Fibroblast of pulmonary artery (primary cell): ENCODE measurements around the gene TBCD.

ENCODE experiments used
- DNase-seq: peaks from one replicate; pipeline ENCODE4 v3.0.0-alpha.2; 2010; ENCODE audit warnings: low read depth
- H3K4me3 ChIP-seq: replicated peaks from 2 replicates; pipeline ENCODE4 v1.5.1; 2011; ENCODE audit warnings: low read depth, mild to moderate bottlenecking, control low read depth, low read length, moderate library complexity
- TF ChIP-seq, protein P1 (sequence below): IDR thresholded peaks from 2 replicates; pipeline ENCODE4 v1.5.1; 2011; ENCODE audit warnings: mild to moderate bottlenecking, control low read depth, low read length, inconsistent platforms; ENCODE audit errors: missing control alignments

Gene TBCD

GRCh38 chr17:82881900-82882714 is 130.2 kb downstream of the TBCD start:
- TF ChIP-seq, protein P1, sequence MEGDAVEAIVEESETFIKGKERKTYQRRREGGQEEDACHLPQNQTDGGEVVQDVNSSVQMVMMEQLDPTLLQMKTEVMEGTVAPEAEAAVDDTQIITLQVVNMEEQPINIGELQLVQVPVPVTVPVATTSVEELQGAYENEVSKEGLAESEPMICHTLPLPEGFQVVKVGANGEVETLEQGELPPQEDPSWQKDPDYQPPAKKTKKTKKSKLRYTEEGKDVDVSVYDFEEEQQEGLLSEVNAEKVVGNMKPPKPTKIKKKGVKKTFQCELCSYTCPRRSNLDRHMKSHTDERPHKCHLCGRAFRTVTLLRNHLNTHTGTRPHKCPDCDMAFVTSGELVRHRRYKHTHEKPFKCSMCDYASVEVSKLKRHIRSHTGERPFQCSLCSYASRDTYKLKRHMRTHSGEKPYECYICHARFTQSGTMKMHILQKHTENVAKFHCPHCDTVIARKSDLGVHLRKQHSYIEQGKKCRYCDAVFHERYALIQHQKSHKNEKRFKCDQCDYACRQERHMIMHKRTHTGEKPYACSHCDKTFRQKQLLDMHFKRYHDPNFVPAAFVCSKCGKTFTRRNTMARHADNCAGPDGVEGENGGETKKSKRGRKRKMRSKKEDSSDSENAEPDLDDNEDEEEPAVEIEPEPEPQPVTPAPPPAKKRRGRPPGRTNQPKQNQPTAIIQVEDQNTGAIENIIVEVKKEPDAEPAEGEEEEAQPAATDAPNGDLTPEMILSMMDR = no peak
- H3K4me3 ChIP-seq = no peak overlapping the region
- no peak for DNase-seq

DNA sequence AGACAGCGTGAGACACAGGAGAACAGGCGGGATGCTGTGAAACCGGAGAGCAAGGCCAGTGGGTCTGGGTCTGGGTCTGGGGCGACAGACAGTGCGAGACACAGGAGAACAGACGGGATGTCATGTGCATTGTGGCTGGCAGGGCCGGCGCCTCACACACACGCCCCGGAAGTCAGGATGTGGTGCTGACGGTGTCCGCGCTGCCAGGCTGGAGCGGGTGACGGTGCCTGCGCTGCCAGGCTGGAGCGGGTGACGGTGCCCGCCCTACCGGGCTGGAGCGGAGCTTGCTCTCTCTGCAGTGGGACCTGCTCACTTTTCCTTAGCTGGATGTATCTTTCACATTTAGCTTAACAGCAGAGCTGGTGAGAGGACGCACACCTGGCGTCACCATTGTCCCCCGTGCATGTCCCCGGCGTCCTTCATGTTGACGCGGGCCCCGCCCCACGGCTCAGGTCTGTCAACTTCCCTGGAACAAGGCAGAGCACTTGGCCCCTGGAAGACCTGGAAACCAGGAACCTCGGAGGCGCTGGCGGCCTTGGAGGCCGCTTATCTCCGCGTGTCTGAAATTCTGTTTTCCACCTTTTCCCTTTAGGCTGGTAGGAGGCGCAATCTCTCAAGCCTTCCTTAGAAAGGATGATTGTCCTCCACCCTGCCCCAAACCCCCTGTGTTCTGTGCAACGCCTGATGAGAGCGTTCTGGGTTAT is 131.0 kb downstream of the TBCD start:
- DNase-seq = no peak
- TF ChIP-seq, protein P1 = no peak
- no peak overlapping the region for H3K4me3 ChIP-seq

DNA sequence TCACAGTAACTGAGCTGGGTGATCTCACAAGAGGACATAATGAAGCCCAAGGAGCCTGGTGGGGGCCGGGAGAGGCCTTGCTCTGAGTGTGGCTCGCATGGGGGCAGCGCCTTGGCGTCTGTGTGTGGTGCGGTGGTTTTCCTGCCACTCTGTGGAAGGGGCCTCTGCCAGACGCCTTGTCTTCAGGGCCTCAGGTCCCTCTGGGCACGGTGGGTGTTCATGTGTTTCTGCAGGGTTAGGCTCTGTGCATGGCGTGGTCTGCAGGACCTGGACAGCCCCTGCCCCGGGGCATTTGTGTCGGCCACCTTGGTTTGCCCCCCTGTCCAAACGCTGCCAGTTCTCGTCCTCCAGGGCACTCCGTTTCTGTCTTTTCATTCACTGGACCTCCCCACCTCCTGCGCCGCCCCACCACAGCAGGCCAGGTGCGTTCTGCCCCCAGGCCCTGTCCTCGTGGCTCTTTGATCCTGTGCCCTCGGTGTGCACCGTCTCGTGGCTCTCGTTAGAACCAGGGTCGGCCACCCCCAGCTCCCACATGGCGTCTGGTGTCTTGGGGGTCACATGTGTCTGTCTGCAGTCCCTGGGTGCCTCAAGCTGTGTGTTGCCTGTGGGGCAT is 131.7 kb downstream of the TBCD start:
- no peak overlapping the region for H3K4me3 ChIP-seq
- TF ChIP-seq, protein P1 = no peak
- DNase-seq = no peak

DNA sequence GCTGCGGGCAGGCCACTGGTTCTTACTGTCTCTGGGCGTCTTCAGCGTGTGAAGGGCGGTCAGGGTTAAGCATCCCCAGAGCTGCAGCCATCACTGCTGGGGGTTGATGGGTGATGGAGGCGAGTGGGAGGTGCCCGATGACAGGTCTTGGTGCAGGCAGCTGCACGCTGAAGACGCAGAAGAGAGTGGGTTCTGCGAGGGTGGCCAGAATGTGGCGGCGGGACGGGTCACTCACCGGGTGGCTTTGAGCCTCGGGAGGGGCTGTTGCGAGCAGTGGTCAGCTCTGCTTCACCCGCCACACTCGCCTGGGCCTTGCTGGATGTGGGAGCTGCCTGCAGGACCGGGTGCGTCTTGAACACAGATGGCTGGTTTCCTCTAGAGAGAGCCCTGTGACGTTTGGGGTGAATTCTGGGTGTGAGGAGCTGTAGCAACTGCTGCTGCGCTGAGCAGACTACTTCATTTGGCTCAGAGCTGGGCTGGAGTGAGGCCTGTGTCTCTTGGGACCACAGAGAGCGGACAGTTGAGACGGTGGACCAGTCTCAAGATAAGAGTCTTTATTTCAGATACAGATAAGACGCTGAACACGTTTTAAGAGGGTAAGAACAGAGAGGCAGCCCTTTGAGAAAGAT is 132.6 kb downstream of the TBCD start:
- peak; percentile 23 for DNase-seq
- TF ChIP-seq, protein P1 = no peak
- no peak overlapping the region for H3K4me3 ChIP-seq

DNA sequence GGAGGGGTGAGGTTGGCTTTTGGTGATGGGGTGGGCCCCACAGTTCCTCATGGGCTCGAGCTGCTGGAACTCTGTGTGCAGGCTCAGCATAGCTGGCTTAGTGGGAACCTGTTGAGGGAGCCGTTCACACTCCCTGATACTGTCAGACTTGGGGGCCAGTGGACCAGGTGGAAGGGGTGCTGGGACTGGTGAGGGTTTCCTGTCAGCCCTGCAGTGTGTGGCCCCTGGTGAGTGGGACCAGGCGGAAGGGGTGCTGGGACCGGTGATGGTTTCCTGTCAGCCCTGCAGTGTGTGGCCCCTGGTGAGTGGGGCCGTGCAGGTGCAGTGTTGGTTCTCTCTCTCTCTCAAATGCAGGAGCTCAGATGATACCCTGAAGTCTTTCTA is 133.1 kb downstream of the TBCD start:
- DNase-seq = no peak
- no peak overlapping the region for H3K4me3 ChIP-seq
- TF ChIP-seq, protein P1 = no peak

DNA sequence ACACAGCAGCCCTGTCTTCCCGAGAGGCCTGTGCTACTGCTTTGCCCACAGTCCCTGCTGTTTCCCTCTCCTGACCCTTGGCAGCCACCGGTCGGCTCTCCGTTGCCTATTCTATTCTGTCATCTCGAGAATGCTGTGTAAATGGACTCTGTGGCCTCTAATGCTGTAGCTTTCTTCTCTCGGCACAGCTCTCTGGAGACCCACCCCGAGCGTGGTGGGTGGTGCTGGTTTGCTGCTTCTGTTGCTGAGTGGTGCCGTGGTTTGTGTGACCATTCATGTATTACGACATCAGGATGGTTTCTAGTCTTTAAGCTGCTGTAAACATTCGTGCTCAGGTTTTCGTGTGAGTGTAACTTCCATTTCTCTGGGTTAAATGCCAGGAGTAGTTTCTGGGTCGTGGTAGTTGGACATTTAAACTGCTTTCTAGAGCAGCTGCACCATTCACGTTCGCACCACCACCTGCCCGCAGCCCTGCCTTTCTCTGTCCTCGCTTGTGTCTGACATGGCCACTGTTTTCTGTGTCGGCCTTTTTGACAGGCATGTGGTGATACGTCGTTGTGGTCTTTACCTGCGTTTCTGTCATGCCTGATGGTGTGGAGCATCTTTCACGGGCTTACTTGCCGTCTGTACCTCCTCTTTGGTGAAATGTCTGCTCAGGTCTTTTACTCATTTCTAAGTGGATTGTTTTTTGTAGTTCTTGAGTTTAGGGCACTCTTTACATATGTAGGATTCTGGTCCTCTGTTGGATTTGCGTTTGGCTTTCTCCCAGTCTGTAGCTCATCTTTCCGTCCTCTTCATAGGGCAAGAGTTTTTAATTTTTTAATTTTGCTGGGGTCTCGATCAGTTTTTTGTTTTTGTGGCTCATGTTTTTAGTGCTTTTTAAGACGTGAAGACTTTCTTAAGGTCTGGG is 135.6 kb downstream of the TBCD start:
- TF ChIP-seq, protein P1 = no peak
- no peak for DNase-seq
- H3K4me3 ChIP-seq = no peak overlapping the region
